GM19455 (cell line): Measurements from ENCODE around the gene B3GLCT.
"Not testable (repeated sequence)": the region's sequence is repeated elsewhere in the genome, so short reads cannot be mapped to it uniquely, and the experiment has no call there.

Source experiments
- ATAC-seq: cut with Tn5 transposase; IDR thresholded peaks from one replicate; pipeline ENCODE4 v1.9.1; 2021; ENCODE audit not compliant: unreplicated experiment

B3GLCT gene

GRCh38 chr13:31199849-31200636, at the start of gene B3GLCT:
B3GLCT (plus strand) TSS chr13:31199975; CDS start chr13:31200085, 110 bp downstream.
- ATAC-seq: peak; percentile 82

- ATAC-seq: no peak
These were observed 49.3 kb upstream of the B3GLCT start for GRCh38 chr13:31150315-31150985.

GRCh38 chr13:31151837-31152236, 47.9 kb upstream of the B3GLCT start:
- no peak for ATAC-seq

- ATAC-seq: no peak
These were observed 44.8 kb upstream of the B3GLCT start for GRCh38 chr13:31154939-31155338.

GRCh38 chr13:31159306-31159705, 40.5 kb upstream of the B3GLCT start:
- ATAC-seq: no peak

- peak; percentile 27 for ATAC-seq
These were observed 38.8 kb upstream of the B3GLCT start for GRCh38 chr13:31160857-31161556.

- ATAC-seq: peak; percentile 79
These were observed 38.1 kb upstream of the B3GLCT start, which contains the start of gene HSPH1 for GRCh38 chr13:31161557-31162150. HSPH1 (minus strand) TSS chr13:31161904; CDS start chr13:31161582, 322 bp downstream.

DNA sequence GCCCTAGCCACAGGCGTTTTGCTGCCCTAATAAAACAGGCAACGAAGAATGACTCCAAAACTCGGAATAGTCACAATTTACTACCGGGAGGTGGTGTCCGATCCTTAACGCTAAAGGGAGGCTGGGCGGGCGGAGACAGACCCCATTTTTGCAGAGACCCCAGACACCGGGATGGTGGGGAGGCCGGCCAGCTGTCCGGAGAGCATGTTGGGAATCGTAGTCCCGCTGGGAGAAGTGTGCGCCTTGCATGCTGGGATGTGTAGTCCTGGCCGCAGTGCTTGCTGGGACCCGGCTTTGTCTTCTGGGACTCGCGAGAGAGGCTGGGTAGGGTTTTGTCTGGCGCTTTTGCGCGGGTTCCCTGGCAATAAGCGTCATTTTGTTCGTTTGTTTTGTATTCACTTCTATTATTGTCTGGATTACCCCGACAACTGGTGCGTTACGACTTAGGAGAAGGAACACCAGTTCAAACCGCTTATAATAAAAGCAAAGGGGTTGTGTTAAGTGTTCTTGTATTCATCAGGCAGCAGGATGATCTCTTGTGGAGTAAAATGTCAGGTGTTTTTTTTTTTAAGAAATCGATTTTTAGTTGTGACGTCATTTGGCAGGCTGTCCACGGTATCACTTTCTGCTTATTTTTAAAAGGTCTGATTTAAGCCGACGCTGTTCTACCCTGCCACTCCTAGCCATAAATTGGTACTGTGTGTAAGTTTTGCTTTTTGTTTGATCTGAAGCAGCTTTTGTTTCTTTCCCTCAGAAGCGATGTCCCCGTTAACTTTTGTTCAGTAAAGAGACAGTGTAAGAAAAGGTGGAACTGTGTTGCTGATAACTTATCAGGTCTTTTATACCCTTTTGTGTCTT, 37.4 kb upstream of the B3GLCT start:
- peak; percentile 81 for ATAC-seq

GRCh38 chr13:31166591-31166990, 33.2 kb upstream of the B3GLCT start:
- no peak for ATAC-seq

DNA sequence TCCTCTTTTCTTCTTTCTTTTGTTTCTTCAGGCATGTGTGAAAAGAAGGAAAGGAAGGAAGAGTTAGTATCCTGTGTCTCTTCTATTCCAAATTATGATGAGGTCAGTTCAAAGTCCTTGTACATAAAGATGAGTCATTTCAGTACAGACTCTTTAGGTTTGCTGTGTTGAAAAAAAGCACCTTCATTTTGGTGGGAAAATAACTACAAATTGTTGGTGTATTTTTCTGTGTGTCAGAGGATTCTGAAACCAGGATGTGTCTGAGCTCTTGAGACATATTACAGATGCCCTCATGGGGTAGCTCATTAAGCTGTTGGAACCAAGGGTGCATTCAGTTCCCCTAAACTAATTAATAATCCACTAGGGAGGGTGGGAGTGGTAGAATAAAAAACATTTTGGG, 32.3 kb upstream of the B3GLCT start:
- ATAC-seq: no peak

DNA sequence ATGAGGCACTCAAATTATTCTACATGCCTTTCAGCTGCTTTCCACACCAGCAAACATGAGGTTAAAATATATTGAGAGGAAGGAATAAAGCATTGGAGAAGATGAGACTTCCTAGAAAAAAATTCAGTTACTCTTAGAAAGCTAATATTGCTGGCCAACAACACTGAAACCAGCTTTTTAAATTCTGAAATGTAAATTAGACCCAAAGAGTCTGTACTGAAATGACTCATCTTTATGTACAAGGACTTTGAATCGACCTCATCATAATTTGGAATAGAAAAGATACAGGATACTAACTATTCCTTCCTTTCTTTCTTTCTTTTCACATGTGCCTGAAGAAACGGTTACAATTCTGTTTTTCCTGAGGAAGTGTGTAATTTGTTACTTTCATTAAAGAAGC, 31.6 kb upstream of the B3GLCT start:
- peak; percentile 64 for ATAC-seq

GRCh38 chr13:31168736-31169135, 31.0 kb upstream of the B3GLCT start:
- ATAC-seq: no peak

GRCh38 chr13:31172001-31172400, 27.8 kb upstream of the B3GLCT start:
- no peak for ATAC-seq

- no peak for ATAC-seq
These were observed 27.2 kb upstream of the B3GLCT start for GRCh38 chr13:31172535-31172934.

- ATAC-seq: no peak
These were observed 25.8 kb upstream of the B3GLCT start for GRCh38 chr13:31174018-31174417.

- no peak for ATAC-seq
These were observed 23.8 kb upstream of the B3GLCT start for GRCh38 chr13:31175847-31176532.

DNA sequence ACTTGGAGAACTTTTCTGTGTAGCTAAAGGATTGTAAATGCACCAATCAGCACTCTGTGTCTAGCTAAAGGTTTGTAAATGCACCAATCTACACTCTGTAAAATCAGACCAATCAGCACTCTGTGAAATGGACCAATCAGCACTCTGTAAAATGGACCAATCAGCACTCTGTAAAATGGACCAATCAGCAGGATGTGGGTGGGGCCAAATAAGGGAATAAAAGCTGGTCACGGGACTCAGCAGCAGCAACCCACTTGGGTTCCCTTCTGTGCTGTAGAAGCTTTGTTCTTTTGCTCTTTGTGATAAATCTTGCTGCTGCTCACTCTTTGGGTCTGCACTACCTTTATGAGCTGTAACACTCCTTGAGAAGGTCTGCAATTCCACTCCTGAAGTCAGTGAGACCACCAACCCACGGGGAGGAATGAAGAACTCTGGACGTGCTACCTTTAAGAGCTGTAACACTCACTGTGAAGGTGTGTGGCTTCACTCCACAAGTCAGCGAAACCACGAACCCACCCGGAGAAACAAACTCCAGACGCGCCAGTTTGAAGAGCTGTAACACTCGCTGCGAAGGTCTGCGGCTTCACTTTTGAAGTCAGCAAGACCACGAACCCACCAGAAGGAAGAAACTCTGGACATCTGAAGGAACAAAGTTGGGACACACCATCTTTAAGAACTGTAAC, 21.8 kb upstream of the B3GLCT start:
- not testable (repeated sequence) for ATAC-seq

DNA sequence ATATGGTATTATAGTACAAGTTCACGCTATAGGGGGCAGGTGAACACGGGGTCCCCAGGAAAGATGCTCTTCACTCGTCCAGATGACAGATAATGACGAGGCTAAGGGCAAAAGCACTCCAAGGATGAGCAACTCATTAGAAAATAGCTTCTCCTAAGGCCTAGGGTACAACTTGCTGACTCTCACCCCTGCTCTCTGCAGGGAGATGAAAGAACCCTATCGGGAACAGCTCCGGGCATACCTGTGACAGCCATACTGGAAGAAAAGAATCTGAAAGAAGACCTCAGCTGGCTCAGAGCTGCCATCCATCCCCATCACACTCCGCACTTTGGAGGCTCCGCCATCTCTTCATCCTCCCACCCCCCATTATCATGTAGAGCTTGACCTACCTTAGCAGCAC, 20.5 kb upstream of the B3GLCT start:
- ATAC-seq: no peak

DNA sequence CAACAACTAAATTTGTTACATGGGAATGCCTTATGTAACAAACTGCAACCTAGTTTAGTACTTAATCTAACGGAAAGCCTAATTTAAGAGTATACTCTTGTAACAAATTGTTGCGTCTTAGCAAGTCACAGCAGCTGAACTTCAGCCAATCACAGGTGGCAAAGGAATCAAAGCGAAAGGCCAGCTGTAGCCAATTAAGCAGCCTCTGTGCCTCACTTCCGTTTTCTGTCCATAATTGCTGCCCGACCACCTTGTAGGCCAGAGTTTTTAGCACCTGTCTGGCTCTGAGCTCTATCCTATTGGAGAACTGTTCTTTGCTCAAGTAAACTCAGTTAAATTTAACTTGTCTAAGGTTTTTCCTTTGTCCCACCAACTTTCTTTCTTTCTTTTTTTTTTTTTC, 20.0 kb upstream of the B3GLCT start:
- no peak for ATAC-seq
